Omental fat pad (tissue), 4 donors: ENCODE measurements around the gene CCNYL1. TPM values are rescaled to one million over a fixed set of nuclear protein-coding genes. Genes with fewer than 3 reads are reported as not detected.

Experiments
- ATAC-seq: fragments of 150-250 bp; one replicate; pipeline ENCODE4 v1.9.1; 2016; ENCODE audit warnings: mild to moderate bottlenecking, moderate library complexity; ENCODE audit not compliant: low FRiP score
- DNase-seq: peaks from one replicate; pipeline ENCODE4 v3.0.0-alpha.2; 2019; ENCODE audit warnings: low spot score
- CTCF ChIP-seq, 3 donors: fragments of 450-650 bp; IDR thresholded peaks; one replicate each; pipeline ENCODE4 v1.5.1; 2016 to 2017; ENCODE audit warnings: antibody characterized with exemption in 3 of 3, mild to moderate bottlenecking in 3 of 3, moderate library complexity in 2 of 3
- total RNA-seq, 4 donors: library from RNA; depleted of rRNA; stranded (reverse); fragments of >200 nt; gene quantifications; one replicate each; pipeline ENCODE4 v1.1.0, GENCODE V29; 2016

Gene CCNYL1
- total RNA-seq, 4 donors from 2014 or later: 23.2 to 58.4 (median 26.0) TPM

- no peak for TF ChIP-seq CTCF (IDR thresholded peaks at IDR 0.05)
- ATAC-seq (no peak), DNase-seq (no peak)
Observed at GRCh38 chr2:207766041-207766551, 54.7 kb downstream of the CCNYL1 start.

GRCh38 chr2:207766697-207767460, 55.4 kb downstream of the CCNYL1 start:
- DNase-seq (no peak), ATAC-seq (no peak)
- no peak for TF ChIP-seq CTCF (IDR thresholded peaks at IDR 0.05)

GRCh38 chr2:207767461-207768167, 56.2 kb downstream of the CCNYL1 start:
- DNase-seq (no peak), ATAC-seq (no peak)
- TF ChIP-seq CTCF (IDR thresholded peaks at IDR 0.05): no peak

- ATAC-seq: peak; percentile 14
Observed at GRCh38 chr2:207768168-207768865, 56.9 kb downstream of the CCNYL1 start.

GRCh38 chr2:207768866-207769596, 57.6 kb downstream of the CCNYL1 start:
- no peak for DNase-seq
- ATAC-seq: peak; percentile 7
- TF ChIP-seq CTCF (IDR thresholded peaks at IDR 0.05): no peak

More at GRCh38 chr2:207768168-207768865, 56.9 kb downstream of the CCNYL1 start:
- DNase-seq: no peak
- TF ChIP-seq CTCF (IDR thresholded peaks at IDR 0.05): no peak

- TF ChIP-seq CTCF (IDR thresholded peaks at IDR 0.05): no peak
- ATAC-seq (no peak), DNase-seq (no peak)
Observed at GRCh38 chr2:207770602-207771404, 59.4 kb downstream of the CCNYL1 start.
